ENCODE results near the gene DHX29. TPM values are rescaled to one million over a fixed set of nuclear protein-coding genes. Genes with fewer than 3 reads are reported as not detected.

The DHX29 gene
- total RNA-seq, 1 experiment from 2014 or later: 61.9 TPM

- DNase-seq (ENCODE audit: low spot score): no peak
These were observed 9.3 kb upstream of the DHX29 start for GRCh38 chr5:55316837-55317236.

- DNase-seq (ENCODE audit: low spot score): no peak
These were observed 8.8 kb upstream of the DHX29 start for GRCh38 chr5:55316289-55316688.

- no peak for DNase-seq (ENCODE audit: low spot score)
These were observed 6.5 kb upstream of the DHX29 start for GRCh38 chr5:55313870-55314617.

- DNase-seq (ENCODE audit: low spot score): peak; percentile 32
These were observed 851 bp upstream of the DHX29 start for GRCh38 chr5:55308254-55308836.

GRCh38 chr5:55306641-55307382, 682 bp downstream of the DHX29 start:
- DNase-seq (ENCODE audit: low spot score): no peak

- DNase-seq (ENCODE audit: low spot score): no peak
These were observed 2.1 kb downstream of the DHX29 start for GRCh38 chr5:55305345-55305744.

GRCh38 chr5:55304584-55304983, 2.9 kb downstream of the DHX29 start:
- no peak for DNase-seq (ENCODE audit: low spot score)

GRCh38 chr5:55303238-55303690, 4.2 kb downstream of the DHX29 start:
- DNase-seq (ENCODE audit: low spot score): peak; percentile 86

GRCh38 chr5:55300890-55301289, 6.6 kb downstream of the DHX29 start:
- DNase-seq (ENCODE audit: low spot score): no peak

- no peak for DNase-seq (ENCODE audit: low spot score)
These were observed 12.6 kb downstream of the DHX29 start for GRCh38 chr5:55294935-55295334.

GRCh38 chr5:55290991-55291390, 16.5 kb downstream of the DHX29 start:
- DNase-seq (ENCODE audit: low spot score): no peak

- DNase-seq (ENCODE audit: low spot score): no peak
These were observed 17.7 kb downstream of the DHX29 start for GRCh38 chr5:55289808-55290207.

GRCh38 chr5:55286411-55286933, 21.0 kb downstream of the DHX29 start:
- no peak for DNase-seq (ENCODE audit: low spot score)

- peak; percentile 48 for DNase-seq (ENCODE audit: low spot score)
These were observed 28.7 kb downstream of the DHX29 start for GRCh38 chr5:55278778-55279177.

- DNase-seq (ENCODE audit: low spot score): no peak
These were observed 30.7 kb downstream of the DHX29 start for GRCh38 chr5:55276771-55277170.

- DNase-seq (ENCODE audit: low spot score): no peak
These were observed 49.2 kb downstream of the DHX29 start for GRCh38 chr5:55258339-55258738.

- DNase-seq (ENCODE audit: low spot score): no peak
These were observed 52.7 kb downstream of the DHX29 start for GRCh38 chr5:55254802-55255201.

- DNase-seq (ENCODE audit: low spot score): no peak
These were observed 57.4 kb downstream of the DHX29 start for GRCh38 chr5:55250064-55250463.

- DNase-seq (ENCODE audit: low spot score): no peak
These were observed 65.7 kb downstream of the DHX29 start for GRCh38 chr5:55241746-55242145.

- no peak for DNase-seq (ENCODE audit: low spot score)
These were observed 70.7 kb downstream of the DHX29 start for GRCh38 chr5:55236800-55237199.

- peak; percentile 53 for DNase-seq (ENCODE audit: low spot score)
These were observed 73.3 kb downstream of the DHX29 start for GRCh38 chr5:55234121-55234700.

Data from A172 (cell line).